ENCODE data around the gene AHNAK2. TPM values are rescaled to one million over a fixed set of nuclear protein-coding genes. Genes with fewer than 3 reads are reported as not detected.

The AHNAK2 gene
- total and polyA plus RNA-seq, 2 experiments from 2014 or later = 1.8 to 4.6 TPM

- WGBS (ENCODE audit: low lambda C conversion rate, missing lambda C conversion rate) = 92% methylated on average over 14 of the region's 14 CpGs
- no peak for DNase-seq (ENCODE audit: low spot score)
- Histone ChIP-seq H3K27ac (no peak overlapping the region), H3K36me3 (replicated peaks; ENCODE audit: insufficient read depth, low read depth) (no peaks in the 10 kb centered on the region), H3K79me2 (no peaks in the 10 kb centered on the region), H3K9me2 (replicated peaks; ENCODE audit: insufficient read depth) (no peaks in the 10 kb centered on the region), H3K4me2 (no peak overlapping the region), H3K9me3 (ENCODE audit: low read depth) (no peaks in the 10 kb centered on the region), H2AFZ (no peak overlapping the region), H4K20me1 (ENCODE audit: insufficient read depth, poor library complexity, severe bottlenecking) (no peaks in the 10 kb centered on the region), H3K27me3 (no peaks in the 10 kb centered on the region), H3K4me3 (no peak overlapping the region), H3K4me1 (ENCODE audit: insufficient read depth) (no peaks in the 10 kb centered on the region)
- TF ChIP-seq EZH2phosphoT487 (IDR thresholded peaks at IDR 0.05; ENCODE audit: low read depth, severe bottlenecking, unreplicated experiment) = no peak
- TF ChIP-seq, protein P1, sequence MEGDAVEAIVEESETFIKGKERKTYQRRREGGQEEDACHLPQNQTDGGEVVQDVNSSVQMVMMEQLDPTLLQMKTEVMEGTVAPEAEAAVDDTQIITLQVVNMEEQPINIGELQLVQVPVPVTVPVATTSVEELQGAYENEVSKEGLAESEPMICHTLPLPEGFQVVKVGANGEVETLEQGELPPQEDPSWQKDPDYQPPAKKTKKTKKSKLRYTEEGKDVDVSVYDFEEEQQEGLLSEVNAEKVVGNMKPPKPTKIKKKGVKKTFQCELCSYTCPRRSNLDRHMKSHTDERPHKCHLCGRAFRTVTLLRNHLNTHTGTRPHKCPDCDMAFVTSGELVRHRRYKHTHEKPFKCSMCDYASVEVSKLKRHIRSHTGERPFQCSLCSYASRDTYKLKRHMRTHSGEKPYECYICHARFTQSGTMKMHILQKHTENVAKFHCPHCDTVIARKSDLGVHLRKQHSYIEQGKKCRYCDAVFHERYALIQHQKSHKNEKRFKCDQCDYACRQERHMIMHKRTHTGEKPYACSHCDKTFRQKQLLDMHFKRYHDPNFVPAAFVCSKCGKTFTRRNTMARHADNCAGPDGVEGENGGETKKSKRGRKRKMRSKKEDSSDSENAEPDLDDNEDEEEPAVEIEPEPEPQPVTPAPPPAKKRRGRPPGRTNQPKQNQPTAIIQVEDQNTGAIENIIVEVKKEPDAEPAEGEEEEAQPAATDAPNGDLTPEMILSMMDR (IDR thresholded peaks at IDR 0.05; ENCODE audit: poor library complexity) = no peak
- TF ChIP-seq EZH2 (IDR thresholded peaks at IDR 0.05; ENCODE audit: borderline replicate concordance) = no peak
These were observed 21.8 kb downstream of the AHNAK2 start for GRCh38 chr14:104956290-104956890.

GRCh38 chr14:104955396-104955770 is 22.8 kb downstream of the AHNAK2 start:
- Histone ChIP-seq H3K27me3 (no peaks in the 10 kb centered on the region), H3K27ac (no peak overlapping the region), H4K20me1 (ENCODE audit: insufficient read depth, poor library complexity, severe bottlenecking) (no peaks in the 10 kb centered on the region), H3K79me2 (no peaks in the 10 kb centered on the region), H3K9me3 (ENCODE audit: low read depth) (no peaks in the 10 kb centered on the region), H3K4me2 (no peak overlapping the region), H2AFZ (no peak overlapping the region), H3K4me3 (no peak overlapping the region), H3K9me2 (replicated peaks; ENCODE audit: insufficient read depth) (no peaks in the 10 kb centered on the region), H3K4me1 (ENCODE audit: insufficient read depth) (no peaks in the 10 kb centered on the region), H3K36me3 (replicated peaks; ENCODE audit: insufficient read depth, low read depth) (no peaks in the 10 kb centered on the region)
- no peak for TF ChIP-seq EZH2phosphoT487 (IDR thresholded peaks at IDR 0.05; ENCODE audit: low read depth, severe bottlenecking, unreplicated experiment)
- TF ChIP-seq EZH2 (IDR thresholded peaks at IDR 0.05; ENCODE audit: borderline replicate concordance) = no peak
- TF ChIP-seq, protein P1 (IDR thresholded peaks at IDR 0.05; ENCODE audit: poor library complexity) = no peak
- 84% methylated on average over 3 of the region's 3 CpGs for WGBS (ENCODE audit: low lambda C conversion rate, missing lambda C conversion rate)
- DNase-seq (ENCODE audit: low spot score) = no peak

GRCh38 chr14:104954746-104955395 is 23.3 kb downstream of the AHNAK2 start:
- no peaks in the 10 kb centered on the region for H3K9me3 ChIP-seq (ENCODE audit: low read depth)
- H2AFZ ChIP-seq = no peak overlapping the region
- no peaks in the 10 kb centered on the region for H3K36me3 ChIP-seq (replicated peaks; ENCODE audit: insufficient read depth, low read depth)
- TF ChIP-seq EZH2 (IDR thresholded peaks at IDR 0.05; ENCODE audit: borderline replicate concordance) = no peak
- no peak for TF ChIP-seq EZH2phosphoT487 (IDR thresholded peaks at IDR 0.05; ENCODE audit: low read depth, severe bottlenecking, unreplicated experiment)
- TF ChIP-seq, protein P1 (IDR thresholded peaks at IDR 0.05; ENCODE audit: poor library complexity) = no peak
- no peak overlapping the region for H3K4me2 ChIP-seq
- H3K27ac ChIP-seq = no peak overlapping the region
- H3K27me3 ChIP-seq = no peaks in the 10 kb centered on the region
- no peaks in the 10 kb centered on the region for H4K20me1 ChIP-seq (ENCODE audit: insufficient read depth, poor library complexity, severe bottlenecking)
- H3K4me3 ChIP-seq = no peak overlapping the region
- DNase-seq (ENCODE audit: low spot score) = no peak
- H3K79me2 ChIP-seq = no peaks in the 10 kb centered on the region
- WGBS (ENCODE audit: low lambda C conversion rate, missing lambda C conversion rate) = 89% methylated on average over 13 of the region's 13 CpGs
- no peaks in the 10 kb centered on the region for H3K4me1 ChIP-seq (ENCODE audit: insufficient read depth)
- H3K9me2 ChIP-seq (replicated peaks; ENCODE audit: insufficient read depth) = no peaks in the 10 kb centered on the region

All from hepatocyte (in vitro differentiated cells).